Uterus (tissue), 4 donors: Measurements from ENCODE around the gene GCHFR. TPM values are rescaled to one million over a fixed set of nuclear protein-coding genes. Genes with fewer than 3 reads are reported as not detected.

Experiments used
- DNase-seq, 2 donors: peaks; one replicate each; pipeline ENCODE4 v3.0.0-alpha.2; 2019 to 2020
- H3K27ac ChIP-seq, 2 donors: fragments of 200-600 bp; sonication (generic); 1 replicate in 1 of 2; 2 replicates in 1 of 2; pipeline ENCODE4 v1.5.1; 2016 to 2018
- H3K27me3 ChIP-seq, 2 donors: fragments of 200-600 bp; sonication (generic); one replicate each; pipeline ENCODE4 v1.5.1; 2018 to 2019; ENCODE audit warnings: control low read depth in 1 of 2
- H3K36me3 ChIP-seq, 2 donors: fragments of 200-600 bp; sonication (generic); one replicate each; pipeline ENCODE4 v1.5.1; 2019; ENCODE audit warnings: control low read depth in 1 of 2
- H3K4me1 ChIP-seq, 2 donors: fragments of 200-600 bp; sonication (generic); one replicate each; pipeline ENCODE4 v1.5.1; 2018 to 2019; ENCODE audit warnings: control low read depth in 1 of 2
- H3K4me3 ChIP-seq, 2 donors: fragments of 200-600 bp; sonication (generic); 1 replicate in 1 of 2; 2 replicates in 1 of 2; pipeline ENCODE4 v1.5.1; 2018 to 2019; ENCODE audit warnings: mild to moderate bottlenecking in 1 of 2
- H3K9me3 ChIP-seq, 2 donors: fragments of 200-600 bp; sonication (generic); one replicate each; pipeline ENCODE4 v1.5.1; 2019; ENCODE audit warnings: control low read depth in 1 of 2
- POLR2A ChIP-seq, 2 donors: fragments of 450-650 bp; IDR thresholded peaks; one replicate each; pipeline ENCODE4 v1.6.1; 2016; ENCODE audit warnings: antibody characterized with exemption in 2 of 2, mild to moderate bottlenecking in 1 of 2, moderate library complexity in 1 of 2
- intact Hi-C: fragments of 100-400 bp; cut with DNase I; formaldehyde crosslinking; loops from one replicate; pipeline ENCODE4 v1.15.1; 2023; ENCODE audit warnings: low total_unique reads
- total RNA-seq, 4 donors: library from RNA; depleted of rRNA in 3 of 4; stranded (reverse); fragments of >200 nt in 3 of 4; gene quantifications; one replicate each; pipeline versions ENCODE4 v1.1.0 to v1.2.4, GENCODE V29; 2014 to 2023
- TF ChIP-seq, protein P1 (sequence below), 4 experiments: fragments of 200-600 bp in 2 of 4; fragments of 450-650 bp in 2 of 4; sonication (generic) in 2 of 4; IDR thresholded peaks; one replicate each; pipeline ENCODE4 v1.5.1; 2016 to 2019; ENCODE audit warnings: antibody characterized with exemption in 4 of 4, mild to moderate bottlenecking in 2 of 4, moderate library complexity in 1 of 4
- donor health status: DM: yes; HTN: yes; CAD: no.

GCHFR gene
- total RNA-seq, 4 donors from 2014 or later: 6.2 to 113 (median 34.5) TPM

DNA sequence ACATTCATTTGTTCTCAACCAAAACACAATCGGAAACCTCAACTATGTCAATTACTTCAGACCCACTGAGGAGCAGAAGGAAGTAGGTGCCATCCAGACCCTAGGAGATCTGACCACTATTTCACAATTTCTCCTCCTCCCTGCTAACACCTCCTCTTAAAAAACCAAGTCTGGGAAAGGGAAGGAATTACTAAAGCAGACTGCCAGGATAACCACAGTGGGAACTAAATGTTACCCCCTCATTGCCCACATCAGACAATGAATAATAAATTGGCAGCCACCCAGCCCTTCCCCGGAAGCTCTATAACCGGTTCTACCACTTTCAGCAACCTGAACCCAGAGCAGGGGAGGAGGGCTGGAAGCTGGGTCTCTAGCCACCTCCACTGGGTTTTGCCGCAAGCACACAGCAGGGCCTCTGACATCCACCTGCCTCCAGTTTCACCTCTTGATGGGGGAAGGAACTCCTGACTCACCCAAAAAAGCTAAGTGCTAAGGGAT, 23.5 kb downstream of the GCHFR start:
- intact Hi-C loops: no loop called here
- no peak overlapping the region for H3K27ac ChIP-seq
- H3K4me1 ChIP-seq: no peaks in the 10 kb centered on the region
- H3K9me3 ChIP-seq: no peaks in the 10 kb centered on the region
- no peak for DNase-seq
- no peaks in the 10 kb centered on the region for H3K27me3 ChIP-seq
- no peak for TF ChIP-seq POLR2A (IDR thresholded peaks at IDR 0.05)
- TF ChIP-seq, protein P1, sequence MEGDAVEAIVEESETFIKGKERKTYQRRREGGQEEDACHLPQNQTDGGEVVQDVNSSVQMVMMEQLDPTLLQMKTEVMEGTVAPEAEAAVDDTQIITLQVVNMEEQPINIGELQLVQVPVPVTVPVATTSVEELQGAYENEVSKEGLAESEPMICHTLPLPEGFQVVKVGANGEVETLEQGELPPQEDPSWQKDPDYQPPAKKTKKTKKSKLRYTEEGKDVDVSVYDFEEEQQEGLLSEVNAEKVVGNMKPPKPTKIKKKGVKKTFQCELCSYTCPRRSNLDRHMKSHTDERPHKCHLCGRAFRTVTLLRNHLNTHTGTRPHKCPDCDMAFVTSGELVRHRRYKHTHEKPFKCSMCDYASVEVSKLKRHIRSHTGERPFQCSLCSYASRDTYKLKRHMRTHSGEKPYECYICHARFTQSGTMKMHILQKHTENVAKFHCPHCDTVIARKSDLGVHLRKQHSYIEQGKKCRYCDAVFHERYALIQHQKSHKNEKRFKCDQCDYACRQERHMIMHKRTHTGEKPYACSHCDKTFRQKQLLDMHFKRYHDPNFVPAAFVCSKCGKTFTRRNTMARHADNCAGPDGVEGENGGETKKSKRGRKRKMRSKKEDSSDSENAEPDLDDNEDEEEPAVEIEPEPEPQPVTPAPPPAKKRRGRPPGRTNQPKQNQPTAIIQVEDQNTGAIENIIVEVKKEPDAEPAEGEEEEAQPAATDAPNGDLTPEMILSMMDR (IDR thresholded peaks at IDR 0.05): no peak
- H3K36me3 ChIP-seq: no peaks in the 10 kb centered on the region
- no peak overlapping the region for H3K4me3 ChIP-seq

DNA sequence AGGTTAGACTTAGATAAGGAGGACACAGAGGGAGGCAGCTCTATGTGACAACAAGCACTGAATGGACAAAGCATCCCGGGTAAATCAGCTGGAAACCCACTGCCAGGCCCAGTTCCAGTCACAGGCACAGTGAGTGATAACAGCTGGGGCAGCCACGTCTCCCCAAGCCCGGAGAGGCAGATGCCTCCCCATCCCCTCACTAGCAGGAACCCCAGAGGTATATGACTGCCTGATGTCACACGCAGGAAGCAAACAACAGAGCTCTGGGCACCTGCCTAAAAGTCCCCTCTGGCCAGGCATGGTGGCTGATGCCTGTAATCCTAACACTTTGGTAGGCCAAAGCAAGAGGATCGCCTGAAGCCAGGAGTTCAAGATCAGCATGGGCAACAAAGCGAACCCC, 24.1 kb downstream of the GCHFR start:
- DNase-seq: no peak
- intact Hi-C loops: no loop called here

DNA sequence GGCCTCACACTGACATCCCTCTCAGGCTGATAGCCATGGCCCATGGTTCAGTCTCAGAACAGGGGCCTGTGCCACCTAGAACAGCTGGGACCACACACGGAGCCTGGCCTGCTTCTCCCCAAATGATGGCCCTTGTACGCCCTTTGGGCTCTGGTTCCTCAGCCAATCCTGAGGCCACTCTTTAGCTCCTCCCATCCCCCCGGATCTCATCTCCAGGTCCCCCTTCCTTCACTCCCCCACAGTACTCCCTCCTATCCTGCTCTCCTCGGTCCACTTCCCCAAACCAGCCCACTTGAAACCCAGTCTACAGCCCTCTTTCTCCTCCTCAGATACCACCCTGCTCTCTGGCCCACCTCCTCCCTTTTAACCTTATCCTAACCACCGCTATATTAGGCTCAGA, 25.3 kb downstream of the GCHFR start:
- DNase-seq: no peak
- H3K27me3 ChIP-seq: no peaks in the 10 kb centered on the region
- H3K4me1 ChIP-seq: no peaks in the 10 kb centered on the region
- TF ChIP-seq, protein P1 (IDR thresholded peaks at IDR 0.05): no peak
- no peak for TF ChIP-seq POLR2A (IDR thresholded peaks at IDR 0.05)
- H3K9me3 ChIP-seq: no peaks in the 10 kb centered on the region
- H3K27ac ChIP-seq: no peak overlapping the region
- intact Hi-C loops: no loop called here
- H3K36me3 ChIP-seq: no peaks in the 10 kb centered on the region
- H3K4me3 ChIP-seq: no peak overlapping the region

More for the DNA sequence above, 24.1 kb downstream of the GCHFR start:
- Histone ChIP-seq H3K36me3 (no peaks in the 10 kb centered on the region), H3K4me3 (no peak overlapping the region), H3K27ac (no peak overlapping the region), H3K4me1 (no peaks in the 10 kb centered on the region), H3K9me3 (no peaks in the 10 kb centered on the region), H3K27me3 (no peaks in the 10 kb centered on the region)
- TF ChIP-seq POLR2A (IDR thresholded peaks at IDR 0.05): no peak
- TF ChIP-seq, protein P1 (IDR thresholded peaks at IDR 0.05): no peak

DNA sequence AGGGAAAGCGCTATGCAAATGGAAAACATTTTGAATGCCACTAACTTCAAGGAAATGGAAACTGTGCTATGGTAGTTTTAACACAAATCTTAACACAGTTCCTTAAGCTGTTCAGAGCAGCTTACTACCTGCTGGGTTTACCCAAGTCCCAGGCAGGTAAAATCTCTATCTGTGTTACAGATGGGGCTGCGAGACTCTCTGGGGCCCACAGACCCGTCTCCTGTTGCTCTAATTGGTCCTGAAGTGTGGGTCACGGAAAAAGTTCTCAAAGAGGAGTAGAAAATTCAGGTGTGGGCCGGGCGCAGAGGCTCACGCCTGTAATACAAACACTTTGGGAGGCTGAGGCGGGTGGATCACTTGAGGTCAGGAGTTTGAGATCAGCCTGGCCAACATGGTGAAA, 26.1 kb downstream of the GCHFR start:
- Histone ChIP-seq H3K27me3 (no peaks in the 10 kb centered on the region), H3K9me3 (no peaks in the 10 kb centered on the region), H3K4me3 (no peak overlapping the region), H3K4me1 (no peaks in the 10 kb centered on the region), H3K36me3 (no peaks in the 10 kb centered on the region), H3K27ac (no peak overlapping the region)
- TF ChIP-seq, protein P1 (IDR thresholded peaks at IDR 0.05): no peak
- no peak for TF ChIP-seq POLR2A (IDR thresholded peaks at IDR 0.05)
- no peak for DNase-seq
- intact Hi-C loops: no loop called here

DNA sequence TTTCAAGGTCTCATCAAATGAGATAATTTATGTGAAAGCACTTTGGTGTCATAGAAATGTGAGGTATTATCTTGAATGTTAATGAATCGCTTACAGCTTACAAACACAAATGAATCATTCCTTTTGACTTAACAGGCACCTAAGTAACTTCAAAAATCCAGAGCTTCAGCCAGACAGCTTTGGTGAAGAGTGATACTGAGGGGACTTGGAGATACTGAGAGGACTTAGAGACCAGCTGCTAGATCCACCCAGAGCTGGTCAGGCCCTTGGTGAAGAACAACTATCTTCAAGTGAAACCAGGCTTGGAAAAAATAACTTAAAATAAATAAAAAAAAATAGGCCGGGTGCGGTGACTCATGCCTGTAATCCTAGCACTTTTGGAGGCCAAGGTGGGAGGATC, 26.9 kb downstream of the GCHFR start:
- no peak overlapping the region for H3K27ac ChIP-seq
- intact Hi-C loops: no loop called here

More for the DNA sequence above, 26.9 kb downstream of the GCHFR start:
- H3K4me3 ChIP-seq: no peak overlapping the region
- TF ChIP-seq, protein P1 (IDR thresholded peaks at IDR 0.05): no peak
- no peak for TF ChIP-seq POLR2A (IDR thresholded peaks at IDR 0.05)
- H3K27me3 ChIP-seq: no peaks in the 10 kb centered on the region
- no peaks in the 10 kb centered on the region for H3K9me3 ChIP-seq
- H3K36me3 ChIP-seq: no peaks in the 10 kb centered on the region
- DNase-seq: no peak
- H3K4me1 ChIP-seq: no peaks in the 10 kb centered on the region
